DND-41 (cell line): ENCODE data around the gene TRIM56.

Experiments
- ATAC-seq: fragments of 200-7000 bp; cut with Tn5 transposase; 3 replicates; pipeline ENCODE4 v1.9.1; 2021; ENCODE audit warnings: low read depth; ENCODE audit not compliant: insufficient read depth
- DNase-seq: peaks from one replicate; pipeline ENCODE4 v3.0.0-alpha.2; 2020
- H2AFZ ChIP-seq: 2 replicates; pipeline ENCODE4 v1.6.0; 2012; ENCODE audit warnings: low read depth, low read length
- H3K27ac ChIP-seq: 2 replicates; pipeline ENCODE4 v1.5.1; 2012; ENCODE audit warnings: low read length, inconsistent platforms
- H3K27me3 ChIP-seq: fragments of 200-600 bp; sonication (generic); 2 replicates; pipeline ENCODE4 v1.6.0; 2012; ENCODE audit warnings: low read length, mild to moderate bottlenecking, inconsistent platforms; ENCODE audit not compliant: insufficient read depth, poor library complexity
- H3K36me3 ChIP-seq: 2 replicates; pipeline ENCODE4 v1.5.1; 2012; ENCODE audit warnings: low read length, inconsistent platforms; ENCODE audit not compliant: insufficient read depth
- H3K4me1 ChIP-seq: 2 replicates; pipeline ENCODE4 v1.5.1; 2012; ENCODE audit warnings: mild to moderate bottlenecking, low read length; ENCODE audit not compliant: insufficient read depth
- H3K4me2 ChIP-seq: 2 replicates; pipeline ENCODE4 v1.6.0; 2012; ENCODE audit warnings: mild to moderate bottlenecking, moderate library complexity, low read length, inconsistent platforms; ENCODE audit not compliant: insufficient read depth
- H3K4me3 ChIP-seq, 2 experiments: fragments of 200-600 bp in 1 of 2; shearing (Covaris generic) in 1 of 2; 2 replicates each; pipeline ENCODE4 v1.5.1; 2012 to 2016; ENCODE audit warnings: inconsistent platforms in 2 of 2, low read length in 2 of 2, mild to moderate bottlenecking in 2 of 2, low read depth in 1 of 2, moderate library complexity in 1 of 2
- H3K79me2 ChIP-seq: 2 replicates; pipeline ENCODE4 v1.6.0; 2012; ENCODE audit warnings: low read length, inconsistent platforms; ENCODE audit not compliant: insufficient read depth
- H3K9ac ChIP-seq: 2 replicates; pipeline ENCODE4 v1.6.0; 2012; ENCODE audit warnings: low read depth, mild to moderate bottlenecking, inconsistent platforms, low read length, moderate library complexity
- H3K9me3 ChIP-seq: 2 replicates; pipeline ENCODE4 v1.5.1; 2012; ENCODE audit warnings: low read length, moderate library complexity, mild to moderate bottlenecking, inconsistent platforms; ENCODE audit not compliant: insufficient read depth, severe bottlenecking
- H4K20me1 ChIP-seq: 2 replicates; pipeline ENCODE4 v1.6.0; 2012; ENCODE audit warnings: low read length; ENCODE audit not compliant: insufficient read depth
- CTCF ChIP-seq: IDR thresholded peaks from 2 replicates; pipeline ENCODE4 v1.5.1; 2012; ENCODE audit warnings: borderline replicate concordance, low read length, moderate library complexity, mild to moderate bottlenecking; ENCODE audit not compliant: poor library complexity, severe bottlenecking; ENCODE audit errors: extremely low read depth
- EZH2 ChIP-seq: IDR thresholded peaks from 3 replicates; pipeline ENCODE4 v1.6.1; 2012; ENCODE audit warnings: borderline replicate concordance, low read depth, mild to moderate bottlenecking, moderate library complexity, low read length, inconsistent platforms; ENCODE audit not compliant: severe bottlenecking

The TRIM56 gene

GRCh38 chr7:101084865-101085161, 468 bp upstream of the TRIM56 start:
- no peaks in the 10 kb centered on the region for H3K9me3 ChIP-seq
- no peaks in the 10 kb centered on the region for H3K27me3 ChIP-seq
- H4K20me1 ChIP-seq, result peaks cover 26% of the 10 kb centered on the region
- H3K4me2 ChIP-seq, result peak overlapping the region; percentile 78
- peaks cover 23% of the 10 kb centered on the region for H3K4me1 ChIP-seq
- H3K79me2 ChIP-seq, result peaks cover 45% of the 10 kb centered on the region
- peak overlapping the region; percentile 98 for H2AFZ ChIP-seq
- ATAC-seq (no peak), DNase-seq (no peak)
- H3K9ac ChIP-seq, result peak overlapping the region; percentile 80
- H3K27ac ChIP-seq, result peak overlapping the region; percentile 94
- H3K36me3 ChIP-seq, result peaks cover 32% of the 10 kb centered on the region
- H3K4me3 ChIP-seq, result peak overlapping the region; percentile 63 to 75; a peak in 3 of 4 replicates
- TF ChIP-seq EZH2 (no peak), CTCF (no peak)

DNA sequence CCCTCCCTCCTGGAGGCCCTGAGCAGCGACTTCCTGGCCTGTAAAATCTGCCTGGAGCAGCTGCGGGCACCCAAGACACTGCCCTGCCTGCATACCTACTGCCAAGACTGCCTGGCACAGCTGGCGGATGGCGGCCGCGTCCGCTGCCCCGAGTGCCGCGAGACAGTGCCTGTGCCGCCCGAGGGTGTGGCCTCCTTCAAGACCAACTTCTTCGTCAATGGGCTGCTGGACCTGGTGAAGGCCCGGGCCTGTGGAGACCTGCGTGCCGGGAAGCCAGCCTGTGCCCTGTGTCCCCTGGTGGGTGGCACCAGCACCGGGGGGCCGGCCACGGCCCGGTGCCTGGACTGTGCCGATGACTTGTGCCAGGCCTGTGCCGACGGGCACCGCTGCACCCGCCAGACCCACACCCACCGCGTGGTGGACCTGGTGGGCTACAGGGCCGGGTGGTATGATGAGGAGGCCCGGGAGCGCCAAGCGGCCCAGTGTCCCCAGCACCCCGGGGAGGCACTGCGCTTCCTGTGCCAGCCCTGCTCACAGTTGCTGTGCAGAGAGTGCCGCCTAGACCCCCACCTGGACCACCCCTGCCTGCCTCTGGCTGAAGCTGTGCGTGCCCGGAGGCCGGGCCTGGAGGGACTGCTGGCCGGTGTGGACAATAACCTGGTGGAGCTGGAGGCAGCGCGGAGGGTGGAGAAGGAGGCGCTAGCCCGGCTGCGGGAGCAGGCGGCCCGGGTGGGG, 2.2 kb downstream of the TRIM56 start:
- Histone ChIP-seq H3K4me1 (peaks cover 23% of the 10 kb centered on the region), H3K4me2 (peak overlapping the region; percentile 78), H3K79me2 (peaks cover 57% of the 10 kb centered on the region), H3K9ac (no peak overlapping the region), H3K4me3 (no peak overlapping the region), H2AFZ (no peak overlapping the region), H3K36me3 (peaks cover 47% of the 10 kb centered on the region), H3K9me3 (no peaks in the 10 kb centered on the region), H3K27ac (no peak overlapping the region), H3K27me3 (no peaks in the 10 kb centered on the region), H4K20me1 (peaks cover 31% of the 10 kb centered on the region)
- no peak for TF ChIP-seq CTCF
- TF ChIP-seq EZH2, result no peak
- no peak for DNase-seq
- ATAC-seq, result no peak

GRCh38 chr7:101088069-101088425, 2.8 kb downstream of the TRIM56 start:
- Histone ChIP-seq H3K4me3 (no peak overlapping the region), H2AFZ (no peak overlapping the region), H3K4me1 (peaks cover 23% of the 10 kb centered on the region), H3K27ac (no peak overlapping the region), H3K9ac (no peak overlapping the region), H3K4me2 (no peak overlapping the region; the same call in 1 of the 2 replicates), H3K36me3 (peaks cover 47% of the 10 kb centered on the region), H3K79me2 (peaks cover 57% of the 10 kb centered on the region), H4K20me1 (peaks cover 31% of the 10 kb centered on the region), H3K27me3 (no peaks in the 10 kb centered on the region), H3K9me3 (no peaks in the 10 kb centered on the region)
- no peak for TF ChIP-seq EZH2
- no peak for TF ChIP-seq CTCF
- DNase-seq (no peak), ATAC-seq (no peak)
